ENCODE data around the gene FIGLA.

The FIGLA gene

DNA sequence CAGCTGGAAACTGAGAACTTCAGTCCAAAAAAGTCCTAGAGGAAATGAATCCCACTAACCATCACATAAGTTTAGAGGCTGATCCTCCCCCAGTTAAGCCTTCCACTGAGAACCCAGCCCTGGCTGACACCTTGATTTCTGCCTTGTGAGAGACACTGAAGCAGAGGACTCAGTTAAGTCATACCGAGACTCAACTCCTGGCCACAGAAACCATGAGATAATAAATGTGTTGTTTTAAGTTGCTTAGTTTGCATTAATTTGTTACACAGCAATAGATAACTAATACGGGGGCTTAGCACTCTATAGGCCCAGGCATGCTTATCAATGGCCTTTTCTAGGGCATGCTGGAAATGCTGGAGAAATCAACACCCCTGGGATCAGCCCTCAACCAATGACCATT, 19.0 kb downstream of the FIGLA start:
- Histone ChIP-seq H3F3A (ENCODE audit: low read depth) (no peaks in the 10 kb centered on the region), H3K9me2 (replicated peaks; ENCODE audit: low read depth, low read length) (no peaks in the 10 kb centered on the region), H3K36me3 (ENCODE audit: insufficient read depth, low read length) (no peaks in the 10 kb centered on the region), H4K20me1 (ENCODE audit: insufficient read depth, low read length, poor library complexity, severe bottlenecking) (no peaks in the 10 kb centered on the region), H3K9ac (ENCODE audit: low read depth, low read length, poor library complexity, severe bottlenecking) (no peak overlapping the region), H3K27me3 (ENCODE audit: insufficient read depth, low read length, poor library complexity, severe bottlenecking) (no peaks in the 10 kb centered on the region), H2AFZ (ENCODE audit: low read length) (no peak overlapping the region), H3K4me1 (ENCODE audit: insufficient read depth, low read length, poor library complexity, severe bottlenecking) (no peaks in the 10 kb centered on the region), H3K9me3 (ENCODE audit: insufficient read depth, low read depth, low read length) (no peaks in the 10 kb centered on the region), H3K4me2 (ENCODE audit: low read depth, low read length, poor library complexity, severe bottlenecking) (no peak overlapping the region), H3K79me2 (ENCODE audit: insufficient read depth, low read length) (no peaks in the 10 kb centered on the region), H3K4me3 (ENCODE audit: low read length, poor library complexity, severe bottlenecking) (no peak overlapping the region)
- TF ChIP-seq EZH2phosphoT487 (IDR thresholded peaks at IDR 0.05; ENCODE audit: borderline replicate concordance), result no peak
- TF ChIP-seq, protein P1, sequence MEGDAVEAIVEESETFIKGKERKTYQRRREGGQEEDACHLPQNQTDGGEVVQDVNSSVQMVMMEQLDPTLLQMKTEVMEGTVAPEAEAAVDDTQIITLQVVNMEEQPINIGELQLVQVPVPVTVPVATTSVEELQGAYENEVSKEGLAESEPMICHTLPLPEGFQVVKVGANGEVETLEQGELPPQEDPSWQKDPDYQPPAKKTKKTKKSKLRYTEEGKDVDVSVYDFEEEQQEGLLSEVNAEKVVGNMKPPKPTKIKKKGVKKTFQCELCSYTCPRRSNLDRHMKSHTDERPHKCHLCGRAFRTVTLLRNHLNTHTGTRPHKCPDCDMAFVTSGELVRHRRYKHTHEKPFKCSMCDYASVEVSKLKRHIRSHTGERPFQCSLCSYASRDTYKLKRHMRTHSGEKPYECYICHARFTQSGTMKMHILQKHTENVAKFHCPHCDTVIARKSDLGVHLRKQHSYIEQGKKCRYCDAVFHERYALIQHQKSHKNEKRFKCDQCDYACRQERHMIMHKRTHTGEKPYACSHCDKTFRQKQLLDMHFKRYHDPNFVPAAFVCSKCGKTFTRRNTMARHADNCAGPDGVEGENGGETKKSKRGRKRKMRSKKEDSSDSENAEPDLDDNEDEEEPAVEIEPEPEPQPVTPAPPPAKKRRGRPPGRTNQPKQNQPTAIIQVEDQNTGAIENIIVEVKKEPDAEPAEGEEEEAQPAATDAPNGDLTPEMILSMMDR (conservative IDR thresholded peaks at IDR 0.05; ENCODE audit: low read length), result no peak

DNA sequence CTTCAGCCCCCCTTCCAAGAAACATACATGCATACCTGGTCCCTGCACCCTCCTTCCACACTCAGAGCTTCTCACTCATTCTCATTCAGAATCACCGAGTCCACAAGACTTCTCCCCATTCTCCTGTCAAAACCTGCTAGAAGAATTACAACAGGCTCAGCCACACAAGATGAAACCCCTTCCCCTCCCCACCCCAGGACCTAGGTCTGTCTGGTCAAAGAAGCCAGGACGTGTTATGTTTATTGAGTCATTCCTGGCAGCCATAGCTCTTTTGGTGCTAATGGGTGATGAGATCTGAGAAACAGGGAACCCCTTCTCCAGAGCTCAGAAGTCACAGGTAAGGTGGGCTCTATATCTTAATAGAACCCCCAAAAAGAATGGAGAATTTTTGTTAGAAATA, 21.0 kb downstream of the FIGLA start:
- Histone ChIP-seq H4K20me1 (ENCODE audit: insufficient read depth, low read length, poor library complexity, severe bottlenecking) (no peaks in the 10 kb centered on the region), H3K4me2 (ENCODE audit: low read depth, low read length, poor library complexity, severe bottlenecking) (no peak overlapping the region), H3K27me3 (ENCODE audit: insufficient read depth, low read length, poor library complexity, severe bottlenecking) (no peaks in the 10 kb centered on the region)

DNA sequence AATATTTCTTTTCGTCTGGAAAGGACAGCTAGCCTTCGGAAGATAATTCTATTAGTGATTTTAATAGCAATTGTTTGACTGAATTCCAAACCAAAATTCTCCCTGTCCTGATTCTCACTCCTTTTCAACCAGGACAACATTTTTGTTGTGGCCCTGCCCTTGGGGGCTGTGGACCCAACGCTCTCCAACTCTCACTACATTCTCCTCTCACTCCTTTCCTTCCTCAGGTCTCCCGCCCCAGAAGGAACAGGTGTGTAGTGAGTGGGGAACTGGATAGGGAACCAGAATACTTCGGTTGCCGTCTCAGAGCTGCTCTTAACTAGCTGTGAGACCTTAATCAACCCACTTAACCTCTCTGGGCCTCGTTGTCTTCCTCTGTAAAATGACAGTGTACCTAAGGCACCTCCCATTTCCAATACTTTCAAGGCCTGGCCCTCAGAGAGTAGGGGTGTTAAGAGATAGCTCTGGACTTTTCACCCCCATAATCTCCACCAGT, 21.8 kb downstream of the FIGLA start:
- Histone ChIP-seq H3K27me3 (ENCODE audit: insufficient read depth, low read length, poor library complexity, severe bottlenecking) (no peaks in the 10 kb centered on the region), H3K9ac (ENCODE audit: low read depth, low read length, poor library complexity, severe bottlenecking) (no peak overlapping the region), H3K4me3 (ENCODE audit: low read length, poor library complexity, severe bottlenecking) (no peak overlapping the region), H3K4me2 (ENCODE audit: low read depth, low read length, poor library complexity, severe bottlenecking) (no peak overlapping the region), H3K79me2 (ENCODE audit: insufficient read depth, low read length) (no peaks in the 10 kb centered on the region), H3K36me3 (ENCODE audit: insufficient read depth, low read length) (no peaks in the 10 kb centered on the region), H4K20me1 (ENCODE audit: insufficient read depth, low read length, poor library complexity, severe bottlenecking) (no peaks in the 10 kb centered on the region), H3F3A (ENCODE audit: low read depth) (no peaks in the 10 kb centered on the region), H3K4me1 (ENCODE audit: insufficient read depth, low read length, poor library complexity, severe bottlenecking) (no peaks in the 10 kb centered on the region), H3K9me2 (replicated peaks; ENCODE audit: low read depth, low read length) (no peaks in the 10 kb centered on the region), H3K9me3 (ENCODE audit: insufficient read depth, low read depth, low read length) (no peaks in the 10 kb centered on the region), H2AFZ (ENCODE audit: low read length) (no peak overlapping the region)
- TF ChIP-seq, protein P1 (conservative IDR thresholded peaks at IDR 0.05; ENCODE audit: low read length), result no peak
- TF ChIP-seq EZH2phosphoT487 (IDR thresholded peaks at IDR 0.05; ENCODE audit: borderline replicate concordance), result no peak

More for the DNA sequence above, 21.0 kb downstream of the FIGLA start:
- Histone ChIP-seq H3K4me3 (ENCODE audit: low read length, poor library complexity, severe bottlenecking) (no peak overlapping the region), H3K9ac (ENCODE audit: low read depth, low read length, poor library complexity, severe bottlenecking) (no peak overlapping the region), H2AFZ (ENCODE audit: low read length) (no peak overlapping the region), H3K9me2 (replicated peaks; ENCODE audit: low read depth, low read length) (no peaks in the 10 kb centered on the region), H3K79me2 (ENCODE audit: insufficient read depth, low read length) (no peaks in the 10 kb centered on the region), H3K9me3 (ENCODE audit: insufficient read depth, low read depth, low read length) (no peaks in the 10 kb centered on the region), H3K36me3 (ENCODE audit: insufficient read depth, low read length) (no peaks in the 10 kb centered on the region), H3K4me1 (ENCODE audit: insufficient read depth, low read length, poor library complexity, severe bottlenecking) (no peaks in the 10 kb centered on the region), H3F3A (ENCODE audit: low read depth) (no peaks in the 10 kb centered on the region)
- TF ChIP-seq EZH2phosphoT487 (IDR thresholded peaks at IDR 0.05; ENCODE audit: borderline replicate concordance), result no peak
